HG03460 (cell line): Measurements from ENCODE around the gene ASB15.
"Not testable (repeated sequence)": the region's sequence is repeated elsewhere in the genome, so short reads cannot be mapped to it uniquely, and the experiment has no call there.

Source experiments
- ATAC-seq: cut with Tn5 transposase; IDR thresholded peaks from one replicate; pipeline ENCODE4 v1.9.1; 2021; ENCODE audit not compliant: unreplicated experiment

The ASB15 gene

DNA sequence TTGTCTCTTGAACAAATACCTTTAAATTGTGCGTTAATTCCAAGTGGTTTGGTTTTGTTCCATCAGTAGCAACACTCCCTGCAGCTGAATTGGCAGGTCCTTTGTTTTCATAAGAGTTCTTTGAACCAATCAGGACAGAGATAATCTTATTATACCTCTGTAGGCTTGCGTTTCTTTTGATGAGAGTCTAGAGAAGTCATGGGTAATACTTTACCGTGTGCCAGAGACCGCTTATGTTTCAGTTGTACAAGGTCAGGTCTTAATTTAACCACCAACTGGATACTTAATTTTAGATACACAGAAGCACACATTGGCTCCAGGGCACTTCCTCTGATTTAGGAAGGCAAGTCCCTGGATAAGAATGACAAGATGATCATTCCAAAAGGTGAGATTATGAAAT lies at the start of gene ASB15:
ASB15 (plus strand) TSS at position 292 of the 400 bp plus-strand sequence. CDS start 12,682 bp downstream, outside the sequence.
- no peak for ATAC-seq

DNA sequence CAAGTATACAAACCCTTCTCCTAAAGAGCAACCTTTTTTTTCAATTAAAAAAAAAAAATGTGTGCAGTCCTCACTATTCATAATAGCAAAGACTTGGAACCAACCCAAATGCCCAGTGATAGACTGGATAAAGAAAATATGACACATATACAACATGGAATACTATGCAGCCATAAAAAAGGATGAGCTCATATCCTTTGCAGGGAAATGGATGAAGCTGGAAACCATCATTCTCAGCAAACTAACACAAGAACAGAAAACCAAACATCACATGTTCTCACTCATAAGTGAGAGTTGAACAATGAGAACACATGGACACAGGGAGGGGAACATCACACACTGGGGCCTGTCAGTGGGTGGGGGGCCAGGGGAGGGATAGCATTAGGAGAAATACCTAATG lies 49.5 kb upstream of the ASB15 start:
- ATAC-seq: not testable (repeated sequence)

DNA sequence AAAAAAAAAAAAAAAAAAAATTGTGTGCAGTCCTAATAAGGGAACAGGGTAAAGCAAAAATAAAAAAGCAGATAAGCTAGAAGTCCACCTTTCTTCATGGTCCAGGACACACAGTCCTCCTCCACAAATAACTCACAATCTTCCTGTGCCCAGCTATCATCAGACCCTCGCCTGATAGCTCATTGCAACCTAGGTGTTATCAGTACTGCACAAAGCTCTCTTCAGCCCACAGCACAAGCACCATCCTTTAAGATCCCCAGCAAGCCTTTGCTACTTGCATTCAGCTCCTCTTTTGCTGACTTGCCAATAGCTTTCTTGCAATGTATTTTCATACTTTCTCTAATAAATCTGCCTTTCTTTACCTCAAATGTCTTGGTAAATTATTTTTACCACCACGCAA lies 49.0 kb upstream of the ASB15 start:
- ATAC-seq: no peak

DNA sequence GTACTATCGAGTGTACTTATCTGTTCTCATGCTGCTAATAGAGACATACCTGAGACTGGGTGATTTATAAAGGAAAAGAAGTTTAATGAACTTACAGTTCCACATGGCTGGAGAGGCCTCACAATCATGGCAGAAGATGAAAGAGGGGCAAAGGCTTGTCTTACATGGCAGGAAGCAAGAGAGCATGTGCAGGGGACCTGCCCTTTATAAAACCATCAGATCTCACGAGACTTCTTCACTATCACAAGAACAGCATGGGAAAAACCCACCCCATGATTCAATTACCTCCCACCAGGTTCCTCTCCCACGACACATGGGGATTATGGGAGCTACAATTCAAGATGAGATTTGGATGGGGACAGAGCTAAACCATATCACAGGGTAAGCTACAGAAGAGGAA lies 48.5 kb upstream of the ASB15 start:
- ATAC-seq: no peak

DNA sequence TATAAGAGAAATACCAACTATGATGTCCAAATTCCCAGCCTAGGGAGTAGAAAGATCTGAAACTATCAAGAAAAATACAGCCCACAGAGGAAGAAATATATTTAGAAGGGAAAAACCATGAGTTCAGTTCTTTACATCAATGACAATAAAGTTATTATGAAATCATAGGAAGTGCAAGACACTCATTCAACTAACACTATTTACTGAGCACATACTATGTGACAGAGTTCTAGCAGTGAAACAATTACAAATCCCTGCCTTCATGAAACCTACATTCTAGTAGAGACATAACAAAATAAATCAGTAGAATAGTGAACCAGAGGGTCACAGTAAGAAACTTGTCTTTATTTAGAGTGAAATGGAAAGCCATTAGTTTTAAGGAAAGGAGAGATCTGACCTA lies 46.1 kb upstream of the ASB15 start:
- ATAC-seq: no peak

DNA sequence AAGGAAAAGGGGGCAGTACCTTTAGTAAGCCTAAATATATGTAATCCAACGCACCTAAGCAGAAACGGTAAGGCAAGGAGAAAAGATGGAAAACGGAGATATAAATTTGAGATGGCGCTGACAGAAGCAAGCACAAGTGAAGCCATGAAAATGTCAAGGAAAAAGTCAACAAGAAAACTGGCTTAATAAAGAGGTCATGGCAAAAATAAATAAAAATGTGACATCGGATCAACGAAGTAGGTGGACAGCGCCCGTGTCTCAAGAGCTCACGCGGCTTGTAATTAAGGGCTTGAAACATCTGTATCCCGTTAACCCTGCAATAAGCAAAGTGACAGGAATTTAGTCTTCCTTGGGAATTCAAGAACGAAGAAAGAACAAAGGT lies 44.6 kb upstream of the ASB15 start:
- no peak for ATAC-seq

DNA sequence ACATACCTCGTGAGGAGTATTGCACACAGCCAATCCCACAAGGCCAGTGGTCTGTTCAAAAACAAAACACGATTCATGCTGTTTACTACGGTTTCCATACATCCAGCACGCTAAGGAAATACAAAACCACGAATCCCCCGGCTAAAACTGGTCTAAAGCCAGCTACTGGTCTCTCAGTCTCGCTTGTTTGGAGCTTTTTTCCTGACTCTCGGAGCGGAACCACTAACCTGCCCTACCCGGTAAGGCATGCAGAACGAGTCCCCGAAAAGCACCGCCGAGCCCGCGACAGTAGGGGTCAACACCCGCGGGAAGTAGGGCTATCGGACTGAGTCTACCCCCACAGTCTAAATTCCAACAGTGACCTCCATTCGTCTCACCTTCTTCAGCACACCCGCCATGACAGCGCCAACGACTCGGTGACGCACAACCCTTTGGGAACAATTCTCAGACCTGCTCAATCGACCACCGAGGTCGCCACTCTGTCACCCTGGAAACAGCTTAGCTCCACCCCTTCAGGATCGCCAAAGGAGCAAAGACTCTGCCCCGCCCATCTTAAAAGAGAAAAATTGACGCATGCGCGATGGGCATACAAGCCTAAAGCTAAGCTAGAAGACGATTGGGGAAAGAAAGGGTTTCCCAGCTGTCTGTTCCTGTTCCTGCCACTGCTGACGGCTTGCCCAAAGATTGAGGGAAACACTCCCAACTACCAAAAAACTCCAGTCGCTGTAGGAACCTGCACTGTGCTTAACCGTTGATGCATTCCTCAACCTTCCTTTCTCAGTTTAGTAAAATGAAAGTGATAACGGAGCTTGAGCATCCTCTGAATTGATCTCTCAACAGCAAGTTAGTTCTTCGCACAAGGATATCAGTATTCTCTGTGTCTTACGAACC lies 44.0 kb upstream of the ASB15 start, which contains the start of gene NDUFA5:
NDUFA5 (minus strand) TSS at position 421 of the 891 bp plus-strand sequence; CDS start at position 398, 23 bp downstream.
- ATAC-seq: peak; percentile 99

DNA sequence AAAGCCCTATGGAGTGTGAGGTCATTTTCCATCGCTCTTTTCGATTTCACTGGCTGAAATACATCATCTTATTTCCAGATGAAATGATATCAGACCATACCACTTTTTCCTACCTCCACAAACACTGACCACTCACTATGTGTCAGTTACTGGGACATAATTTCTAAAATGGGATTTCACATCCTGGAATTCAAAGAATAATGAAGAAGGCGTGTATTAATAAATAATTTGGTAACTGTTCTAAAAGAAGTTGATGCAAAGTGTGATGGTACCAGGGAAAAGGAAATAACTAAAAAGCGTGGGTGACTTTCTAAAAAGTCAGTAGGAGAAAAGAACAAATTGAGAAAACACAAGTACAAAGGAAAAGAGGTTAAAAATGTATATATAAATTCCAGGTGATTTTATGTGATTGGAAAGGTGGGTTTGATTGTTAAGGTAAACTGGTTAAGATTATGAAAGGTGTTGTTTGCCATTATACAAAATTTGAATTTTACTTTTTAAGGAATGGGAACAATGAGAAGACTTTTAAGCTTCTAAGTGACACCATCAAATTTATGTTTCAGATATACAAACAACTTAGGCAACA lies 43.2 kb upstream of the ASB15 start:
- ATAC-seq: no peak

DNA sequence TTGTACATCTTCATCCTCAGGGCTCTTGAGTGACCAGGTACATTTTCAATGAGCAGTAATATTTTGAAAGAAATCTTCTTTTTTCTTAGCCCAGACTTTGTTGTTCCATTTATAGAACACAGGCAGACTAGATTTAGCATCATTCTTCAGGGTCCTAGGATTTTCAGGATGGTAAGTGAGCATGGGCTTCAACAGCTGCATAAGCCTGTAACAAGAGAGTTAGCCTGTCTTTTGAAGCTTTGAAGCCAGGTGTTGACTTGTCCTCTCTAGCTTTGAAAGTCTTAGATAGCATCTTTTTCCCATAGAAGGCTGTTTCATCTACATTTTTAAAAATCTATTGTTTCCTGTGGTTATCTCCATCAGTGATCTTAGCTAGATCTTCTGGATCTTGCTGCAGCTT lies 39.5 kb upstream of the ASB15 start:
- no peak for ATAC-seq

DNA sequence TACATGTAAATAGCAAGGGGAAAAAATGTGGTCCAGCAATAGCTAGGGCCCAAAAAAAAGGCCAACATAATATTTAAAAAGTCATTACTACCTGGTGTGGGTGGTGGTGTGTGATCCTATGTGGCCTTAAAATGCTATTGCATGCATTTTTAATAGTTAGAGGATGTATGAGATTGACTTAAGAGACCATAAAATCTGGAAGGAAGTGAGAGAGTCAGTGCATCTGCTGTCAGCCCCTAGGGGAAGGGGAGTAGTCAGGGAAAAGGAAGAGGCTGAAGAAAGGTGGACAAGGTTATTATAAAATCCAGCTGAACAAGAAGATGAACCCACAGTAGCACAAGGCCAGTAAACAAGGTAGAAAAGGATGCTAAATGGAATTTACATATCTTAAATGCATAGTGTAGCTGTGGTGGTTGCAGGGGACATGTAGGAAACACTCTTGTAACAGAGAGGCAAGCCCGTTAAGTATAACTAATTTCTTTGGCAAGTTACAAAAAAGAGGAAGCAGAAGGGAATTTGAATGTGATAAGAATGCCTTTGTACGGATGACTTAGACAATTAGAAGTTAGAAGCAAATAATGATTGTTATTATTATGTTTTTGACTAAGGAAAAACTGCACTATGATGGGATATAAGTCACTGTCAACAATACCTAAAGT lies 32.1 kb upstream of the ASB15 start:
- ATAC-seq: no peak

DNA sequence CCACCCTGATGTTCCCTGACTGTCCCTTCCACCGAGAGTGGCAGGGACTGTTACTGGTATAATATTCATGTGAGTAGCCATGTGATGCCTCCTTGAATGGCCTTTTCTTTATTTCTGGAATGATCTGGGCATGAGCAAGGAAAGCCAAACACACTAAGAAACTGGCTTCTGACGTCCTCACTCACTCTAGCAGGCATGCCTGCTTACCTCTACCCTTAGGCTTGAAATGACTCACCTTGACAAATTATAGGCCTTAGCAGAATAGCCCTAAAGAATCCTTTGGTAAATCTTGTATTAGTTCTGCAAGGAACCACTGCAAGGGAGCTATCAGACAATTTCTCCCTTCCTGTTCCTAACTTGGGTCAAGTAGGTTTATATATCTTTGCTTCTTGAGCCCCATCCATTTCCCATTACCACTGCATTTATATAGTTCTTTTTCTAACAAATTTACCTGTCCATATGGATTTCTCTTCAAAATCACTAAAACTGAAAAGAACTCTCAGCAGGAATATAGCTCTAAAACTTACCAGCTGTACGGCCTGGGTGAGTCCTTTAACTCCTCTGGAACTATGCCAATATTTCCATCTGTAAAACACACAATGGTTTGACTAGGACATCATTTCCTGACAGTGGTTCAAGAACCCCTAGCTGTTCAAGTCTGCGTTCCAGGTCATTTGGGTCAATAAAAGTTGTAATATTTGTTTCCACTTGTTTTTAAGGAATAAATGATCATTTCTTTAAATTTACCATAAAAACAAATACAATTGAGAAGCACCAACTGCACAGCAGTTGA lies 31.0 kb upstream of the ASB15 start:
- ATAC-seq: no peak

DNA sequence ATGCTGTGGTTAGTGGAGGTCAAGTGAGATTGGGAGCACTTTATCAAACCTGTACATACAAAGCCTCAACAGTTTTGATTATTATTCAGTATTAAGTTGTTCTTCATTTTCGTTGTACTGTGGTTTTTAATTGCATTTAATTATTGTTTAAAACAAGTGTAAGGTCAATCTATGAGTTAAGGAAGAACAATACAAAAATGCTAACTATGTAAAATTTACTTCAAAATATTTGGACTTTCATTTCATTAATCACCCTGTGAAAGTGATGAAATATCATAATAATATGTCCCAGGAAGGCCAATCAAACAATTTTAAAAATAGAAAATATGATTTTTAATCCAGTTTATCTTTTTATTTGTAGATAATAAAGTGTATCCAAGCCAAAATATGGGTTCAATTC lies 30.4 kb upstream of the ASB15 start:
- no peak for ATAC-seq

DNA sequence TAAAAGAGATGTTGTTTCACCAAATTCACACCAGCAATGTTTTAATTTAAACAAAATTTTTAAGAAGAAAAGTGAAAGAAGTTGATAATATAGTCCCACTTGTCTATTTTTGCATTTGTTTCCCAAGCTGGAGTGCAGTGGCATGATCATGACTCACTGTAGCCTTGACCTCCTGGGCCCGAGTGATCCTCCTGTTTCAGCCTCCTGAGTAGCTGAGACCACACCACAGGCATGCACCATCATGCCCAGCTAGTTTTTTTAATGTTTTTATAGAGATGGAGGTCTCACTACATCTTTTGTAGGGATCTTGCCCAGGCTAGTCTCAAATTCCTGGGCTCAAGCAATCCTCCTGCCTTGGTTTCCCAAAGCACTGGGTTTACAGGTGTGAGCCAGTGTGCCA lies 29.9 kb upstream of the ASB15 start:
- ATAC-seq: no peak

DNA sequence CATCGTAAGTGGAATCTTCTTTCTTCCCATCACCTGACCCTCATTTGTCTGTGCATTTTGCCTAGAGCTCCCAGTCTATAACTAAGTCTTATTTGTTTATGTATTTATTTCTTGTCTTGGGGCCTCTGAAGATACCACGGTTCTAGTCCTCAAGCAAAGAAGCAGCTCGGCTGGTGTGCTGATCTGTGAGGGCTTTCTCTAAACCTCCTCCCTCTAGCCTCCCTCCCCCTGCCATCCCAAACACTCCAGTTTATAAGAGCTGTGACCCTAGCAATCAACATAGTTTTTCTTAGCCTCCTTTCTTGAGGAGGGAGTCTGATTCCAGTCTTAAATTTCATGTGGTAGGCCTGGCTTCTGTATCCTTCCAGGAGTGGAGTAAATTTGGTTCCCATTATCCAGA lies 28.3 kb upstream of the ASB15 start:
- no peak for ATAC-seq

DNA sequence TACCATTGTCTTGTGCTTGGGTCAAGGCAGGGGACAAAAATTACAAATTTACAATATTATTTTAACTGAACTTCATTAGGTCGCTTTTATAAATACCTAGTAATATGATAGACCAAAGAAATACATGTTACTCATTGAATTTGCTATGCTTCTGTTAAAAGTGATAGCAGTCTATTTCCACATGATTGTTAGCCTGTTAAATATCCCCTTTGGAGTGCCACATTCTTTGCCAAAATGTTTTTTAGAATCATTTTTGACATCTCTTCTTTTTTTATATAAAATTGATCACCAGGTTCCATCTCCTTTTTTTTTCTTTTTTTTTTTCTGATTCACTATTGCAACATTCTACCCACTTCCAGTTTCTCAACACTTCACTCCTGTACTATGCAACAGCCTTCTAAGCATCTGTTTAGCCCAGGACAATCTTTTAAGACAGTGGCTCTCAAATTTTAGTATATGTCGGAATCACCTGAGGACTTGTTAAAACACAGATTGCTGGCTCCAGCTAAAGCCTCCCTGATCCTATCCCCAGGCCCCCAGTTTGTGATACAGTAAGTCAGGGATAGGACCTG lies 27.6 kb upstream of the ASB15 start:
- no peak for ATAC-seq

DNA sequence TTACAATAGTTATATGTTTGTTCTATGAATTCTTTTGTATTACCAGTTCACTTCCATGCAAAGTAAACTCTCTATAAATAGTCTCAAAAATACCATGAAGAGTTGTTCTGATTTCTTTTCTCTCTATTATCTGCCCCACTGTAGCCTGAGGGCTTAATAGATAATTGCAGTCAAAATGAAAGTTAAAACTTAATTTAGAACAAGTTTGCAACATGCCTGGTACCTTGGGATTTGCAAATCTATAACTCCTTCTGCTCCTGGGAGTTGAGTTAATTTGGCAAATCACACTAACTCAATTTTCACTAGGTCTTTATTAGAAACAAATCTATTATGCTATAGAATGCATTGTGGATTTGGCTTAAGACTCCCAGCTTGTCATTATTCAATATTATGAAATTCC lies 22.2 kb upstream of the ASB15 start:
- ATAC-seq: no peak

DNA sequence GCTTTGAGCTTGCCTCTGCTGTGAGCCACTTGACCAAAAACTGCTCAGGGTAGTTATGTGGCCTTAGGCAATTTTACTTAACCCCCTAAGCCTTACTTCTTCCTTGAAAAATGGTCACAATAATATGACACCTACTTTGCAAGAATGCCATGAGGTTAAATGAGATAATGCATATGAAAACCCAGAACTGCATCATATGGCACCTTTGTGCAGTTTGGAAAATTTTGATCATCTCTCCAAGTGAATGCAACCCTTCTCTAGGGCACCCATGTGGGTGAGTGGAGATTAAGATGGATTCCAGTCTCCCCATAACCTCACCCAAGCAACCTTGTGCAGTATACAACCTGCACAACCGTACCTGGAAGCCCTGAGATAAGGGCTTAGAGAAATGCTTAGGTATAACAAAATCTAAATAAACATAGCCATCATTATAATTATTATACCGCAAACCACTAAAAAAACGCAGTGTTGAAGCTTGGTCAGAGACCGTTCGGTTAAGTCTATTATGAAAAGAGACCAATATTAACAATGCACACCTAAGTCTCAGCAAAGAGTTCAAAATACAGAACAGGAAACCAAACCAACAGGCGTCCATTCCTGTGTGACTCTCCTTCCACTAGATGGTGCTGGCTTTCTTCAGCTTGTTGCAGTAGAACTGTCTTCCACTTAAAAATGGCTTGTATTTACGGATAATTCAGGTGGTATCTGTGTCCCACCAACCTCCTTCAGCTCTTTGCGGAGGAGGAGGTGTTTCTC lies 21.0 kb upstream of the ASB15 start:
- no peak for ATAC-seq

DNA sequence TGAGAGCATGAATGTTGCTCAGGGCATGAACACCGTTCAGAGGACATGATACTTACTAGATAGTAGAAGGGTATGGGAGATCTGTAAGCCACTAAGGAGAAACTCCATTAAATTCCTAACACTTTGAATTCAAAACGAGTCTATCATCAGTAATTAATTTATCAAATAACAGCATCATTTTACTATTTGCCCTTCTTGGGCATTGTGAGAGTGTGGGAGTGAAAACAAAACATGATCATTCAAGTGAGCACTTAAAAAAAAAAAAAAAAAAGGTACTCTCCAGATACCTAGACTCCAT lies 20.5 kb upstream of the ASB15 start:
- ATAC-seq: no peak

DNA sequence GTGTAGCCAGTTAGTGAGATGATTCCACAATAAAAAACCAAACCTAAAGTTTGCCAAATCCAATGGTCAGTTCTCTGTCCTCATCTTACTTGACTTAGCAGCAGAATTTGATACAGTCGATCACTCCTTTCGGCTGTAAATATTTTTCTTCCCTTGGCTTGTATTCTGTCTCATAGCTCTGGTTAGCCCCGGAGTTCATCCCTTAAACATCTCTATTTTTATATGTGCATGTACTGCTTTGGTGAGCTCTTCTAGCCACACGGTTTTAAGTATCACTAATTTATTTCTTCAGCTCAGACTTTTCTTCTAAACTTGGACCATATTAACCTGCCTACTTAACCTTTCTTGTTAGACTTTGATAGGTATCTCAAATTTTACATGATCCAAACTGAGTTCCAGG lies 17.8 kb upstream of the ASB15 start:
- ATAC-seq: no peak

DNA sequence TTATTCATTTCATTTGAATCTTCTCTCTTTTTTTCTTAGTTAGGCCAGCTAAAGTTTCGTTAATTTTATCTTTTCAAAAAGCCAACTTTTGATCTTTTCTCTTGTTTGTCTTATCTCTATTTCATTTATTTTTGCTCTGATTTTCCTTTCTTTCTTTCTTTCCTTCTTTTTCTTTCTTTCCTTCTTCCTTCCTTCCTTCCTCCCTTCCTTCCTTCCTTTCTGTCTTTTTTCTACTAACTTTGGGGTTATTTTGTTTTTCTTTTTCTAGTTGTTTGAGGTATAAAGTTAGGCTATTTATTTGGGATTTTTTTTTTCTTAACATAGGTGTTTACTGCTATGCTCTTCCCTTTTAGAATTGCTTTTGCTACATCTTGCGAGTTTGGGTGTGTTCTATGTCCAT lies 13.2 kb upstream of the ASB15 start:
- ATAC-seq: no peak
